GDM1 (cell line): Measurements from ENCODE around the gene HCAR3.
"Not testable (repeated sequence)": the region's sequence is repeated elsewhere in the genome, so short reads cannot be mapped to it uniquely, and the experiment has no call there.

Source experiments
- DNase-seq: peaks from one replicate; lab custom pipeline; 2025; lab: John Stamatoyannopoulos, UW

The HCAR3 gene

DNA sequence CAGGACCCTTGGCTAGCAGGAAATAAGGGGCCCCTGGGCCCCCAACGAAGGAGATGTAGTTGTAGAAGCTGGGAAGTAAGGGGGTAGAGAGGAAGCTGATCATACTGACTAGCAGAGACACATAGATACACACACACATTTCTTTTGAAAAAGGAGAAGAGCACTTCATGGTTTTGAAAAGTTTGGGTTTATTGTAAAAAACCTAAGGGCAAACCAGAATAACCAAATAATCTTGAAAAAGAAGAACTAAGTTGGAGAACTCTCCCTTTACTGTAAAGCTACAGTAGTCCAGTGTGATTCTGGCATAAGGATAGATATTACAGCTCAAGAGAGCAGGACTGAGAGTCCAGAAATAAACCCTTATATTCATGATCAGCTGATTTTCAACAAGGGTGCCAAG is 5.8 kb upstream of the HCAR3 start:
- no peak for DNase-seq

- no peak for DNase-seq
These were observed 4.5 kb upstream of the HCAR3 start for GRCh38 chr12:122721057-122721545.

DNA sequence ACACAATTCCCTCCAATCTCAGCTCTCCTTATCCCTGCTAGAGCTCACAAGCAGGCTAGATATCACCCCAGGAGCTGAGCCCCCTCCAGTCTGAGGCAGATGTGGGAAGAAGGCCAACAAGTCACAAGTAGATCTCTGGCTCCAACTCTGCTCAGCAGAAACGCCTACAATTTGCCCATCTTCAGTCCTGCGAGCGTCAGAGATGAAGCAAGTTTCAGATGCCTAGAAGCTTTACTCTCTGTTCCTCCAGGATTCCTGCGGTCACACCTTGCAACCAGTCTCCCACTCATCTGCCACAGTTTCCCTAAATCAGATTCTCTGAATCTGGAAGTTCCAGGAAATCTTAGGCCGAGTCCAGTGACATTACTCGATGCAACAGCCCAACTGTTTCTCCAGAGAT is 1.4 kb downstream of the HCAR3 start:
- DNase-seq: not testable (repeated sequence)

DNA sequence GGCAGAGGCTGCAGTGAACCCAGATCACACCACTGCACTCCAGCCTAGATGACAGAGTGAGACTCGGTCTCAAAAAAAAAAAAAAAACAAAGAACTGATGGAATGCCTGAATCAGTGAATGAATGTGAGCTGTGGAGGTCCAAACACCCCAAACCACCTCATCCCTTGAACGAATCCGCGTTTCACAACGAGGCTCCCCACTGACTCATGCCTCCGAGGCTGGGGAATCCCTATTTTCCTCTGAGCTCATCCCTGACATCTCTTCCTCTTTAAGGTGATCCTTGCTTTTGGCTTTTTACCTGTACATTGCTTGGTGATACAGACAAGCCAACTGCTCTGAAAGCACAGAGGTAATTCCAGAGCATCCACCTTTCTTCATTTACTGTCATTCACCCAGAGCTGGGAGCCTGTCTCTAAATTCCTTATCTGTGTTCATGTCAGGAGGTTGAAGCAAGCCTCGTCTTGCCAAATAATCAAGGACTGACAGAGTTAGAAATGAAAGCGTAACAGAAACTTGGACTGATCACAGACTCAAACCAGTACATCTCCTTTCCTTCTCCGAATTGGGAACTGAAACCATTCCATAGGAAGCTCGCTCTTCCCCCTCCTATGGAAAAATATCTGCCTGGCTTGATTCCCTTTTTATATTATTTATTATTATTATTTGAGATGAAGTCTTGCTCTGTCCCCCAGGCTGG is 3.0 kb downstream of the HCAR3 start:
- not testable (repeated sequence) for DNase-seq

GRCh38 chr12:122711266-122711665 is 5.3 kb downstream of the HCAR3 start:
- DNase-seq: peak; percentile 34

- not testable (repeated sequence) for DNase-seq
These were observed 6.3 kb downstream of the HCAR3 start for GRCh38 chr12:122710341-122710740.

- DNase-seq: not testable (repeated sequence)
These were observed 7.3 kb downstream of the HCAR3 start for GRCh38 chr12:122709287-122709686.

GRCh38 chr12:122703841-122704240 is 12.8 kb downstream of the HCAR3 start:
- not testable (repeated sequence) for DNase-seq

GRCh38 chr12:122702890-122703611 is 13.6 kb downstream of the HCAR3 start, which contains the start of gene HCAR2:
Gene HCAR2, minus strand, starts transcription at chr12:122703357. Its CDS starts 74 bp downstream, at chr12:122703283.
- not testable (repeated sequence) for DNase-seq

DNA sequence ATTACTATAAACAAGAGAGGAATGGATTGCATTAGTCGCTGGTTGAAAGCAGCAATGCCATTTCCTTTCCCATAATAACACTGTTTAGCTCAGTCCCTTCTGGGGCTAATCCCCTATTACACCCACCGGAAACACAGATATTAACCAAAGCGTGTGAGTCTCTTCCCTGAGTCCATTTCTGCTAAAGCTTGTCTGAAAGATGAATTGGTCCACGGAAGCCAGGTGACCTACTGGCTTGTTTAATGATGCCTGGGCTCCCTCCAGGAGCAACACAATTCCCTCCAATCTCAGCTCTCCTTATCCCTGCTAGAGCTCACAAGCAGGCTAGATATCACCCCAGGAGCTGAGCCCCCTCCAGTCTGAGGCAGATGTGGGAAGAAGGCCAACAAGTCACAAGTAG is 15.1 kb downstream of the HCAR3 start:
- not testable (repeated sequence) for DNase-seq

DNA sequence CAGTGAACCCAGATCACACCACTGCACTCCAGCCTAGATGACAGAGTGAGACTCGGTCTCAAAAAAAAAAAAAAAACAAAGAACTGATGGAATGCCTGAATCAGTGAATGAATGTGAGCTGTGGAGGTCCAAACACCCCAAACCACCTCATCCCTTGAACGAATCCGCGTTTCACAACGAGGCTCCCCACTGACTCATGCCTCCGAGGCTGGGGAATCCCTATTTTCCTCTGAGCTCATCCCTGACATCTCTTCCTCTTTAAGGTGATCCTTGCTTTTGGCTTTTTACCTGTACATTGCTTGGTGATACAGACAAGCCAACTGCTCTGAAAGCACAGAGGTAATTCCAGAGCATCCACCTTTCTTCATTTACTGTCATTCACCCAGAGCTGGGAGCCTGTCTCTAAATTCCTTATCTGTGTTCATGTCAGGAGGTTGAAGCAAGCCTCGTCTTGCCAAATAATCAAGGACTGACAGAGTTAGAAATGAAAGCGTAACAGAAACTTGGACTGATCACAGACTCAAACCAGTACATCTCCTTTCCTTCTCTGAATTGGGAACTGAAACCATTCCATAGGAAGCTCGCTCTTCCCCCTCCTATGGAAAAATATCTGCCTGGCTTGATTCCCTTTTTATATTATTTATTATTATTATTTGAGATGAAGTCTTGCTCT is 16.4 kb downstream of the HCAR3 start:
- DNase-seq: not testable (repeated sequence)

GRCh38 chr12:122696922-122697321 is 19.7 kb downstream of the HCAR3 start:
- not testable (repeated sequence) for DNase-seq

DNA sequence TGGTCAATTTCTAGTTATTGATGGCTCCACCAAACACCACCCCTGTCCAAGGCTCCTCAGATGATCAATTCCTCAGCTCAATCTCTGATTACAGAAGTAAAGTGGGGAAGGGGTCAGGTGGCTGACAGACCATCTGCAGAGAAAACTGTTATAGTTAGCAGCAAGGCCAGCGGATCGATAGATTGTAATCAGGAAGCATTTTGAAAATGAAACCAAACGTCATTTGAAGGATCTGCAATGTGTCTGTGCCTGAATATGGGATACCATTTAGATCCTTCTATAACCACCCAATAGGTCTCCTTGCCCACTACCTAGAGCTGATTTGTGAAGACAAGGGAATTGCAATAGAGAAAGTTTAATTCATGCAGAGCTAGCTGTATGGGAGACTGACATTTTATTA is 25.0 kb downstream of the HCAR3 start:
- no peak for DNase-seq

- no peak for DNase-seq
These were observed 28.3 kb downstream of the HCAR3 start for GRCh38 chr12:122688291-122688690.

DNA sequence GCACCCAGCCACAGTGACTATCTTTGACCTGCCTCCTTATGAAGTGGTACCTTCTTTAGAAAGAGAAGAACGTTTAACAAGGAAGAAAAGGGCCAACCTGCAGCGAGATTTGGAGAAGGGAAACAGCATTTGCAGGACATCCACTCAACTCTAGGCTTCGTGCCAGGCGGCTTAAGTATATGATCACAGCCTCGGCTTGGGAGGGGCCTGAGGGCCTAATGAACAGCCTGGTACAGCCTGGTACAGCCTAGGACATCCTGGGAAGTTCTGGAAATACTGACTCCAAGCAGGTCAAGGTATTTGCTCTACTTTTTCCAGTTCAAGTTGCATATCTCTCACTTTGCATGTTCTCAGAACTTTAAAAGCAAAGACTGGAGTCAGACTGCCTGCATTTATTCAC is 29.5 kb downstream of the HCAR3 start:
- no peak for DNase-seq

- no peak for DNase-seq
These were observed 30.1 kb downstream of the HCAR3 start for GRCh38 chr12:122686538-122686937.

- no peak for DNase-seq
These were observed 32.3 kb downstream of the HCAR3 start for GRCh38 chr12:122684297-122684813.

DNA sequence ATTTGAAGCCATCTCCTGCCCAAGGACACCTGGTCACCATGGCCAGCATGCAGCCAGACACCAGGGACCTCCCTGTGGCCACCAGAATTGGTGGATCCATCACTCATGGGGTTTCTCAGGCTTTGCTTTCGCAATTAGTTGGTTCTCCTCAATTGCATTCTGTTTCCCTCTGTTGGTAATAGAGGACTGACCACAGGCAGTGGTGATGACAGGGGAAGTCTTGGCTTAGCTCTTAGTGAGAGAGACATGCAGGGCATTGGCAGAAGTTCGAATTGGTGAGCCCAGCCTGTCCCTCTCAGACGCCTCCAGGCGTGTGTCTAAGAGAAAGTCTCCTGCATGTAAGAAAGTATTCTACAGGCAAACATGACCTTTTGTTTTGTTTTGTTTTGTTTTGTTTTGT is 34.8 kb downstream of the HCAR3 start:
- DNase-seq: no peak

DNA sequence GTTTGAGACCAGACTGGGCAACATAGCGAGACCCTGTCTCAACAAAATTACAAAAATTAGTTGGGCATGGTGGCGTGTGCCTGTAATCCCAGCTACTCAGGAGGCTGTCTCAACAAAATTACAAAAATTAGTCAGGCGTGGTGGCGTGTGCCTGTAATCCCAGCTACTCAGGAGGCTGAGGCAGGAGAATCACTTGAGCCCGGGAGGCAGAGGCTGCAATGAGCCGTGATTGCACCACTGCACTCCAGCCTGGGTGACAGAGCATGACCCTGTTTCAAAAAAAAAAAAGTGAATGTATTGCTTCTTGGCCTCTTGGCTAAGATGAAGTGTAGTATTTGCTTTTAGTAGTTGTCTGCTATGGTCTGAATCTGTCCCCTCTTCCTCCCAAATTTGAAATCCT is 35.6 kb downstream of the HCAR3 start:
- not testable (repeated sequence) for DNase-seq

- not testable (repeated sequence) for DNase-seq
These were observed 39.8 kb downstream of the HCAR3 start for GRCh38 chr12:122676781-122677180.

DNA sequence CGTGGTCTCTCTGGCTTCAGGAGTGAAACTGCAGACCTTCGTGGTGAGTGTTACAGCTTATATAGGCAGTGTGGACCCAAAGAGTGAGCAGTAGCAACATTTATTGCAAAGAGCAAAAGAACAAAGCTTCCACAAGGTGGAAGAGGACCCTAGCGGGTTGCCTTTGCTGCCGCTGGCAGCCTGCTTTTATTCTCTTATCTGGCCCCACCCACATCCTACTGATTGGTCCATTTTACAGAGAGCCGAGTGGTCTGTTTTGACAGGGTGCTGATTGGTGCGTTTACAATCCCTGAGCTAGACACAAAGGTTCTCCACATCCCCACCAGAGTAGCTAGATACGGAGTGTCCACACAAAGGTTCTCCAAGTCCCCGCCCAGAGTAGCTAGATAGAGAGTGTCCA is 40.6 kb downstream of the HCAR3 start:
- not testable (repeated sequence) for DNase-seq

DNA sequence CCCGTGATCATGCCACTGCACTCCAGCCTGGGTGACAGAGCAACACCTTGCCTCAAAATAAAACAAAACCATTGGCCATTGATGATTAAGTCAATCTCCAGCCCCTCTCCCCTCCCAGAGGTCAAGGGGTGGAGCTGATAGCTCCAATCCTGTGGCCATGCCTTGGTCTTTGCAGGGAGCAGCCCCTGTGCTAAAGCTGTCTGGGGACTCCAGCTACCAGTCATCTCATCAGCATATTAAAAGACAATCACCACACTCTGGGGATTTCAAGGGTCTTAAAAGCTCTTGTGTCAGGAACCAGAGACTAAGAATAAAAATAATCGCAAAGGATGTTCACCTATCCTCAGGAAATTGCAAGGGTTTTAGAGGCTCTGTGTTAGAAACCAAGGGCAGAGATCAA is 44.1 kb downstream of the HCAR3 start:
- no peak for DNase-seq
